ENCODE measurements around the gene RNPC3.

DNA sequence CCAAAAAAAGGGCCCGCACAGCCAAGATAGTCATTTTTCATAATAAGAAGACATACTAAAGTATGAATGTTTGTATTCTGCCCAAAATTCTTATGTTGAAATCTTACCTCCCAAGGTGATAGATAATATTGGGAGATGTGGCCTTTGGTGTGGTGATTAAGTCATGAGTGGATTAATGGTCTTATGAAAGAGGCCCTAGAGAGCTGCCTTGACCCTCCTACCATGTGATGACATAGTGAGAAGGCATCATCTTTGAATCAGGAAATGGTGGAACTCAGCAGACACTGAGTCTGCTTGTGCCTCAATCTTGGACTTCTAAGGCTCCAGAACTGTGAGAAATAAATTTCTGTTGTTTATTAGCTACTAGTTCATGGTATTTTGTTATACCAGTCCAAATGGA is 11.8 kb upstream of the RNPC3 start:
- TF ChIP-seq, protein P1, sequence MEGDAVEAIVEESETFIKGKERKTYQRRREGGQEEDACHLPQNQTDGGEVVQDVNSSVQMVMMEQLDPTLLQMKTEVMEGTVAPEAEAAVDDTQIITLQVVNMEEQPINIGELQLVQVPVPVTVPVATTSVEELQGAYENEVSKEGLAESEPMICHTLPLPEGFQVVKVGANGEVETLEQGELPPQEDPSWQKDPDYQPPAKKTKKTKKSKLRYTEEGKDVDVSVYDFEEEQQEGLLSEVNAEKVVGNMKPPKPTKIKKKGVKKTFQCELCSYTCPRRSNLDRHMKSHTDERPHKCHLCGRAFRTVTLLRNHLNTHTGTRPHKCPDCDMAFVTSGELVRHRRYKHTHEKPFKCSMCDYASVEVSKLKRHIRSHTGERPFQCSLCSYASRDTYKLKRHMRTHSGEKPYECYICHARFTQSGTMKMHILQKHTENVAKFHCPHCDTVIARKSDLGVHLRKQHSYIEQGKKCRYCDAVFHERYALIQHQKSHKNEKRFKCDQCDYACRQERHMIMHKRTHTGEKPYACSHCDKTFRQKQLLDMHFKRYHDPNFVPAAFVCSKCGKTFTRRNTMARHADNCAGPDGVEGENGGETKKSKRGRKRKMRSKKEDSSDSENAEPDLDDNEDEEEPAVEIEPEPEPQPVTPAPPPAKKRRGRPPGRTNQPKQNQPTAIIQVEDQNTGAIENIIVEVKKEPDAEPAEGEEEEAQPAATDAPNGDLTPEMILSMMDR (IDR thresholded peaks at IDR 0.05), result no peak
- TF ChIP-seq REST (IDR thresholded peaks at IDR 0.05; ENCODE audit: insufficient read depth in 1 of 2, low read depth in 2 of 2, low read length in 1 of 2) (no peak), SIN3A (IDR thresholded peaks at IDR 0.05; ENCODE audit: borderline replicate concordance, insufficient read depth, low read depth, low read length) (no peak), POLR2AphosphoS5 (IDR thresholded peaks at IDR 0.05; ENCODE audit: low read depth, low read length) (no peak), TCF7L2 (IDR thresholded peaks at IDR 0.05; ENCODE audit: low read depth, low read length) (no peak)

All from Panc1 (cell line).